Heart right ventricle (tissue), 16 donors: Measurements from ENCODE around the gene SOX4. TPM values are rescaled to one million over a fixed set of nuclear protein-coding genes. Genes with fewer than 3 reads are reported as not detected.

Experiments used
- ATAC-seq, 8 donors: fragments of 200-7000 bp; cut with Tn5 transposase; one replicate each; pipeline ENCODE4 v1.9.1; 2020; ENCODE audit warnings: mild to moderate bottlenecking in 8 of 8, moderate library complexity in 8 of 8, moderate number of reproducible peaks in 1 of 8
- DNase-seq, 2 donors: peaks; one replicate each; pipeline ENCODE4 v3.0.0-alpha.2; 2020
- H3K27ac ChIP-seq, 10 donors: fragments of 200-600 bp; sonication (generic) in 2 of 10; one replicate each; pipeline versions ENCODE4 v1.5.0 to v1.8.0; 2020 to 2022; ENCODE audit warnings: mild to moderate bottlenecking in 3 of 10
- H3K27me3 ChIP-seq, 7 donors: fragments of 200-600 bp; one replicate each; pipeline ENCODE4 v1.8.0; 2021 to 2022; ENCODE audit warnings: mild to moderate bottlenecking in 2 of 7
- H3K36me3 ChIP-seq, 9 donors: fragments of 200-600 bp; sonication (generic) in 1 of 9; one replicate each; pipeline versions ENCODE4 v1.5.0 to v1.8.0; 2020 to 2022; ENCODE audit warnings: mild to moderate bottlenecking in 2 of 9
- H3K4me1 ChIP-seq, 9 donors: fragments of 200-600 bp; sonication (generic) in 1 of 9; one replicate each; pipeline versions ENCODE4 v1.5.0 to v1.8.0; 2020 to 2022; ENCODE audit warnings: mild to moderate bottlenecking in 4 of 9
- H3K4me3 ChIP-seq, 10 donors: fragments of 200-600 bp; sonication (generic) in 2 of 10; one replicate each; pipeline versions ENCODE4 v1.5.0 to v1.8.0; 2020 to 2022; ENCODE audit warnings: mild to moderate bottlenecking in 7 of 10, moderate library complexity in 2 of 10
- H3K9me3 ChIP-seq, 11 donors: fragments of 200-600 bp in 10 of 11; sonication (generic) in 2 of 11; one replicate each; pipeline versions ENCODE4 v1.5.0 to v1.8.0; 2013 to 2022; ENCODE audit warnings: mild to moderate bottlenecking in 2 of 11, control low read depth in 1 of 11, moderate library complexity in 1 of 11
- WGBS, 2 donors: extraction: QIAGEN DNeasy Blood & Tissue Kit; methylation state at CpG; one replicate each; pipeline ENCODE4 v1.1.7; 2013; ENCODE audit warnings: inconsistent platforms in 1 of 2; 5-methylcytosine and 5-hydroxymethylcytosine counted together
- intact Hi-C, 10 donors: fragments of 100-400 bp; cut with DNase I; formaldehyde crosslinking; loops; one replicate each; pipeline versions ENCODE4 v1.11.1 to v1.14.2; 2022
- polyA plus RNA-seq, 2 donors: library from polyadenylated mRNA; stranded (reverse); fragments of 200-250 nt; gene quantifications; one replicate each; pipeline ENCODE4 v1.2.3, GENCODE V29; 2013
- total RNA-seq, 10 donors: library from RNA; stranded (reverse); fragmentation: NEBNext Ultra II Directional in 3 of 10; extraction: Animal tissue kit (Norgen Biotek cat#: 25700) in 3 of 10; gene quantifications; one replicate each; pipeline versions ENCODE4 v1.2.1 to v1.2.4, GENCODE V29; 2021 to 2023
- TF ChIP-seq, protein P1 (sequence below), 9 donors: fragments of 200-600 bp; sonication (generic) in 2 of 9; IDR thresholded peaks; one replicate each; pipeline versions ENCODE4 v1.5.0 to v1.8.0; 2021 to 2022; ENCODE audit warnings: antibody characterized with exemption in 9 of 9, mild to moderate bottlenecking in 5 of 9, moderate library complexity in 1 of 9
- donor health status: Arrhythmogenic right ventricular cardiomyopathy.
- donor health status: ischemic (EF 13 %, LVEDD 7.1; RV severe dilation, severe dysfunction).
- donor health status: healthy with polysubstance abuse.
- donor health status: DM: no; HTN: yes; CAD: no.
- donor health status: DM: no; HTN: no; CAD: no.
- donor health status: ischemic (EF 25% LVEDD 6.9; RV normal size, moderate dysfunction).
- donor health status: ischemic (EF 25% LVEDD 5.7; RV mildly dilated, moderate dysfunction).
- donor health status: healthy.
- donor health status: DM: yes; HTN: yes; CAD: no.
- donor health status: Ischemic cardiomyopathy.
- donor health status: ischemic (EF 35%, LVEDD 5.7; RV mildly dilated, moderate dysfunction).
- donor health status: nonischemic (EF 11% LVEDD 7.7; RV severe dilation, severe dysfunction).
- donor health status: DM: yes; HTN: yes; CAD: no.
- donor health status: PGD.
- donor health status: ischemic (EF 29% LVEDD 5.4; RV normal size, mild dysfunction).
- donor health status: nonischemic (EF 23%, LVEDD 6.1; RV moderate dilation, normal function).

The SOX4 gene
- total and polyA plus RNA-seq, 12 donors: 2.6 to 19.1 (median 7.1) TPM

DNA sequence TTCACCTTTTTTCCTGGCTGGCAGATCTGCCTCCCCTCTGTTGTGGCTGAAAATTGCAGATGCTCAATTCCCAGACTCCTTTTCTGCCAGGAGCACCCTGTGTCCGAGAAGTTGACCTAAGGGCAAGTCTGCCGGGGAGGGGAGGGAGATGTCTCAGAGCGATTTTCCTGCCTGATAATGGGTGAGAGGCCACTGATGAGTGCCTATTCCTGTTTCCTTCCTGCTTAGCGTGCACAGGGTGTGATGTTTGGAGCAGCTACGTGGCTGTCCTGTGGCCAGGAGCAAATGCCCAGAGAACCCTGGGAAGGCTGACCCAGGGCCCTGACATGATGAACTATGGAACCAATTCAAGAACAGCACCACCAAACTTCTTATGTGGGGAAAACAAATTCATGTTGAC lies 22.5 kb downstream of the SOX4 start:
- peak; percentile 47 to 84 (median 72) for ATAC-seq
- Histone ChIP-seq H3K27ac (peak overlapping the region in 1 of 10 donors; percentile 64), H3K27me3 (no peaks in the 10 kb centered on the region), H3K4me3 (no peak overlapping the region), H3K9me3 (no peaks in the 10 kb centered on the region), H3K4me1 (peaks cover 0 to 10% (median 7%) of the 10 kb centered on the region in 9 donors), H3K36me3 (no peaks in the 10 kb centered on the region)
- WGBS, 2 donors: 42 to 54% methylated on average over 5 of the region's 5 CpGs
- peak in 1 of 2 donors; percentile 19 for DNase-seq
- TF ChIP-seq, protein P1, sequence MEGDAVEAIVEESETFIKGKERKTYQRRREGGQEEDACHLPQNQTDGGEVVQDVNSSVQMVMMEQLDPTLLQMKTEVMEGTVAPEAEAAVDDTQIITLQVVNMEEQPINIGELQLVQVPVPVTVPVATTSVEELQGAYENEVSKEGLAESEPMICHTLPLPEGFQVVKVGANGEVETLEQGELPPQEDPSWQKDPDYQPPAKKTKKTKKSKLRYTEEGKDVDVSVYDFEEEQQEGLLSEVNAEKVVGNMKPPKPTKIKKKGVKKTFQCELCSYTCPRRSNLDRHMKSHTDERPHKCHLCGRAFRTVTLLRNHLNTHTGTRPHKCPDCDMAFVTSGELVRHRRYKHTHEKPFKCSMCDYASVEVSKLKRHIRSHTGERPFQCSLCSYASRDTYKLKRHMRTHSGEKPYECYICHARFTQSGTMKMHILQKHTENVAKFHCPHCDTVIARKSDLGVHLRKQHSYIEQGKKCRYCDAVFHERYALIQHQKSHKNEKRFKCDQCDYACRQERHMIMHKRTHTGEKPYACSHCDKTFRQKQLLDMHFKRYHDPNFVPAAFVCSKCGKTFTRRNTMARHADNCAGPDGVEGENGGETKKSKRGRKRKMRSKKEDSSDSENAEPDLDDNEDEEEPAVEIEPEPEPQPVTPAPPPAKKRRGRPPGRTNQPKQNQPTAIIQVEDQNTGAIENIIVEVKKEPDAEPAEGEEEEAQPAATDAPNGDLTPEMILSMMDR (IDR thresholded peaks at IDR 0.05): no peak
- intact Hi-C loops: no loop called here

DNA sequence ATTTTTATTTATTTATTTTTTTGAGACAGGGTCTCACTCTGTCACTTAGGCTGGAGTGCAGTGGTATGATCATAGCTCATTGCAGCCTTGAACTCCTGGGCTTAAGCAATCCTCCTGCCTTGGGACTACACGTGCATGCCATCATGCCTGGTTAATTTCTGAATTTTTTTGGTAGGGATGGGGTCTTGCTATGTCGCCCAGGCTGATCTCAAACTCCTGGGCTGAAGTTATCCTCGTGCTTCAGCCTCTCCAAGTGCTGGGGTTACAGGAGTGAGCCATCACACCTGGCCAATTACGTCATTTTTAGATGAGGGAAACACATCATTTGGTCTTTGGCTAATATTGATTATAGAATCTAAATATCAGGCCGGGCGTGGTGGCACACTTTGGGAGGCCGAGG lies 32.1 kb downstream of the SOX4 start:
- intact Hi-C loops: no loop called here
- H3K27me3 ChIP-seq: no peaks in the 10 kb centered on the region
- ATAC-seq: no peak
- H3K36me3 ChIP-seq: no peaks in the 10 kb centered on the region
- H3K27ac ChIP-seq: no peak overlapping the region
- no peaks in the 10 kb centered on the region for H3K9me3 ChIP-seq
- 83 to 96% methylated on average over 7 of the region's 7 CpGs for WGBS, 2 donors
- H3K4me3 ChIP-seq: no peak overlapping the region
- TF ChIP-seq, protein P1 (IDR thresholded peaks at IDR 0.05): no peak
- H3K4me1 ChIP-seq: no peaks in the 10 kb centered on the region
- DNase-seq: no peak

DNA sequence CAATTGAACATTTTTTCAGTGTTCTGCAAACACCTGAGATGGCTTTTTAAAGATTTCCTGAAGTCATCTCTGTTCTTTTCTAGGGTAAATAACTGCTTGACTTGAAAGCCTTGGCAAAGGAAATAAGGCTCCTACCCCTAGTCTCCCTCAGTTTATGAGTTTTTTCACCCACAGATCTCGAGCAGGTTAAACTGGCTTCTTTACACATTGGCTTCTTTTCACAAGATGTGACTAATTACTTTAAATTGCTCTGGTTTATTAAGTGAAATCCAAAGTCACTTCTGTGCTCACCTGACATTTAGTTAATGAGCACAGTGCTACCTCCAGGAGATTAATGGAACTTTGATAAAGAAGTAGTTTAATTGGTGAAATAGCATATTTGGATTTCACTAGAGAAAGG lies 33.2 kb downstream of the SOX4 start:
- no peak overlapping the region for H3K4me3 ChIP-seq
- ATAC-seq (no peak), DNase-seq (no peak)
- no peaks in the 10 kb centered on the region for H3K27me3 ChIP-seq
- intact Hi-C loops: no loop called here
- H3K9me3 ChIP-seq: no peaks in the 10 kb centered on the region
- 84 to 87% methylated on average over 1 of the region's 1 CpG for WGBS, 2 donors
- no peaks in the 10 kb centered on the region for H3K36me3 ChIP-seq
- H3K4me1 ChIP-seq: no peaks in the 10 kb centered on the region
- H3K27ac ChIP-seq: no peak overlapping the region
- TF ChIP-seq, protein P1 (IDR thresholded peaks at IDR 0.05): no peak

- ATAC-seq: no peak
- TF ChIP-seq, protein P1 (IDR thresholded peaks at IDR 0.05): no peak
- Histone ChIP-seq H3K9me3 (no peaks in the 10 kb centered on the region), H3K36me3 (no peaks in the 10 kb centered on the region), H3K4me1 (no peaks in the 10 kb centered on the region), H3K27ac (no peak overlapping the region), H3K27me3 (no peaks in the 10 kb centered on the region), H3K4me3 (no peak overlapping the region)
- WGBS, 2 donors: 87 to 93% methylated on average over 4 of the region's 4 CpGs
- DNase-seq: no peak
- intact Hi-C loops: no loop called here
Measured at GRCh38 chr6:21628160-21628559, 34.6 kb downstream of the SOX4 start.
